ENCODE results near the gene ENOX1. TPM values are rescaled to one million over a fixed set of nuclear protein-coding genes. Genes with fewer than 3 reads are reported as not detected.

ENOX1 gene
- total and polyA plus RNA-seq, 2 donors (not counting 3 experiments of a cell fraction or from before 2014, with no cell fraction given) = 0.17 to 0.97 TPM

DNA sequence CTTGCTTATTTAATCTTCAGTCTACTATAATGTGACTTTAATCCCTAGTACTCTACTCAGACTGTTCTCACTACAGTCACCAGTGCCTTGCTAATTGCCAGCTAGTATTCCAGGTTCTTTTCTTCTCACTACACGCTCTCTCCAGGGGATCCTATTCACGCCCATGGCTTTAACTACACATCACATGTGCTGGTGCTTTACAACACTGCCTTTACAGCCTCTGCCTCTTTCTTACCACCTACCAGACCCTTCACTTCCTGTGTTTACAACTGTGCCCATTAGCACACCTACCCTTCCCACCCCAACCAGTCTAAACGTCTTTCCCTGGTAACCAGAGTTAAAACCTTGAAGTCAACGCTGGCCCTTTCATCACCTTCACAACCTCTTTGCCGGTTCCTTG lies 513.9 kb downstream of the ENOX1 start:
- no peak overlapping the region for H3K9ac ChIP-seq (replicated peaks; ENCODE audit: extremely low read depth, insufficient read depth, low read length)
- FAIRE-seq = no peak
- CTCF ChIA-PET = no interaction called here
- no peaks in the 10 kb centered on the region for H3K9me3 ChIP-seq (replicated peaks; ENCODE audit: control insufficient read depth, insufficient read depth, low read length)
- DNase-seq (ENCODE audit: low read depth, low spot score) = no peak
- no peak for TF ChIP-seq EZH2 (IDR thresholded peaks at IDR 0.05; ENCODE audit: borderline replicate concordance, low read depth, low read length, severe bottlenecking)
- TF ChIP-seq, protein P1, sequence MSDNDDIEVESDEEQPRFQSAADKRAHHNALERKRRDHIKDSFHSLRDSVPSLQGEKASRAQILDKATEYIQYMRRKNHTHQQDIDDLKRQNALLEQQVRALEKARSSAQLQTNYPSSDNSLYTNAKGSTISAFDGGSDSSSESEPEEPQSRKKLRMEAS (IDR thresholded peaks at IDR 0.05; ENCODE audit: insufficient read depth, insufficient read length) = no peak
- TF ChIP-seq POLR2AphosphoS5 (IDR thresholded peaks at IDR 0.05; ENCODE audit: insufficient read depth, low read depth, low read length) = no peak
- no peak for TF ChIP-seq FOS (IDR thresholded peaks at IDR 0.05; ENCODE audit: borderline replicate concordance, insufficient read depth, low read length)
- TF ChIP-seq POLR2A (IDR thresholded peaks at IDR 0.05; ENCODE audit: low read depth, low read length) = no peak
- TF ChIP-seq, protein P2, sequence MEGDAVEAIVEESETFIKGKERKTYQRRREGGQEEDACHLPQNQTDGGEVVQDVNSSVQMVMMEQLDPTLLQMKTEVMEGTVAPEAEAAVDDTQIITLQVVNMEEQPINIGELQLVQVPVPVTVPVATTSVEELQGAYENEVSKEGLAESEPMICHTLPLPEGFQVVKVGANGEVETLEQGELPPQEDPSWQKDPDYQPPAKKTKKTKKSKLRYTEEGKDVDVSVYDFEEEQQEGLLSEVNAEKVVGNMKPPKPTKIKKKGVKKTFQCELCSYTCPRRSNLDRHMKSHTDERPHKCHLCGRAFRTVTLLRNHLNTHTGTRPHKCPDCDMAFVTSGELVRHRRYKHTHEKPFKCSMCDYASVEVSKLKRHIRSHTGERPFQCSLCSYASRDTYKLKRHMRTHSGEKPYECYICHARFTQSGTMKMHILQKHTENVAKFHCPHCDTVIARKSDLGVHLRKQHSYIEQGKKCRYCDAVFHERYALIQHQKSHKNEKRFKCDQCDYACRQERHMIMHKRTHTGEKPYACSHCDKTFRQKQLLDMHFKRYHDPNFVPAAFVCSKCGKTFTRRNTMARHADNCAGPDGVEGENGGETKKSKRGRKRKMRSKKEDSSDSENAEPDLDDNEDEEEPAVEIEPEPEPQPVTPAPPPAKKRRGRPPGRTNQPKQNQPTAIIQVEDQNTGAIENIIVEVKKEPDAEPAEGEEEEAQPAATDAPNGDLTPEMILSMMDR (IDR thresholded peaks at IDR 0.05; ENCODE audit: extremely low read depth in 1 of 2, insufficient read depth in 1 of 2, low read depth in 1 of 2, low read length in 2 of 2) = no peak
- no peak for TF ChIP-seq JUN (IDR thresholded peaks at IDR 0.05; ENCODE audit: borderline replicate concordance, insufficient read depth, insufficient read length, low read depth)
- TF ChIP-seq MYC (IDR thresholded peaks at IDR 0.05; ENCODE audit: low read depth, low read length) = no peak
- no peak for TF ChIP-seq GATA2 (IDR thresholded peaks at IDR 0.05; ENCODE audit: insufficient read depth, insufficient read length, low read depth, low read length)
- intact Hi-C loops (cut with micrococcal nuclease) (no loop called here), dilution Hi-C loops (cut with MboI; ENCODE audit: extremely low pct_ligation_motif_present, low sequenced_read_pairs) (no loop called here)
- H2AFZ ChIP-seq (ENCODE audit: low read depth, low read length) = no peak overlapping the region
- POLR2A ChIA-PET = no interaction called here
- H3K36me3 ChIP-seq (ENCODE audit: control insufficient read depth in 2 of 2, extremely low read depth in 1 of 2, insufficient read depth in 2 of 2, low read length in 2 of 2) = no peaks in the 10 kb centered on the region
- no peaks in the 10 kb centered on the region for H4K20me1 ChIP-seq (replicated peaks; ENCODE audit: control insufficient read depth, extremely low read depth, insufficient read depth, low read length)
- no peak overlapping the region for H3K4me3 ChIP-seq (replicated peaks in 1 of 3; ENCODE audit: insufficient read depth in 1 of 3, low read depth in 1 of 3, low read length in 3 of 3)
- H3K4me1 ChIP-seq (ENCODE audit: control insufficient read depth, extremely low read depth, insufficient read depth, low read length) = peaks cover 19% of the 10 kb centered on the region
- no peaks in the 10 kb centered on the region for H3K9me1 ChIP-seq (replicated peaks; ENCODE audit: control insufficient read depth, extremely low read depth, insufficient read depth, low read length)
- H3K27me3 ChIP-seq (ENCODE audit: control insufficient read depth in 2 of 2, insufficient read depth in 2 of 2, low read length in 2 of 2) = no peaks in the 10 kb centered on the region
- H3K27ac ChIP-seq (ENCODE audit: insufficient read depth, low read depth, low read length) = no peak overlapping the region
- no TSS peak for BruUV-seq (replicated peaks)
- no peaks in the 10 kb centered on the region for H3K79me2 ChIP-seq (ENCODE audit: control insufficient read depth, insufficient read depth, low read length)
- H3K4me2 ChIP-seq (ENCODE audit: insufficient read depth, low read length) = no peak overlapping the region
